Amniotic epithelial cell (primary cell): ENCODE results near the gene FREY1.

Source experiments
- DNase-seq: peaks from one replicate; pipeline ENCODE4 v3.0.0-alpha.2; 2010; ENCODE audit warnings: low read depth

The FREY1 gene

GRCh38 chr11:45906965-45907611 lies at the start of gene FREY1:
Gene FREY1, minus strand, starts transcription at chr11:45907271. Its CDS starts 26 bp downstream, at chr11:45907245.
- peak; percentile 40 for DNase-seq

GRCh38 chr11:45949992-45950407 lies 42.9 kb upstream of the FREY1 start:
- DNase-seq, result no peak

- DNase-seq, result no peak
Observed at GRCh38 chr11:45948356-45948755, 41.3 kb upstream of the FREY1 start.

GRCh38 chr11:45947885-45948284 lies 40.8 kb upstream of the FREY1 start:
- no peak for DNase-seq

- DNase-seq, result no peak
Observed at GRCh38 chr11:45945397-45945999, 38.4 kb upstream of the FREY1 start.

GRCh38 chr11:45942381-45942780 lies 35.3 kb upstream of the FREY1 start:
- no peak for DNase-seq

- DNase-seq, result no peak
Observed at GRCh38 chr11:45941285-45941684, 34.2 kb upstream of the FREY1 start.

GRCh38 chr11:45939836-45940235 lies 32.8 kb upstream of the FREY1 start:
- DNase-seq, result peak; percentile 44

GRCh38 chr11:45937916-45938315 lies 30.8 kb upstream of the FREY1 start:
- no peak for DNase-seq

GRCh38 chr11:45936511-45937054 lies 29.5 kb upstream of the FREY1 start:
- peak; percentile 53 for DNase-seq

- DNase-seq, result no peak
Observed at GRCh38 chr11:45935349-45936064, 28.4 kb upstream of the FREY1 start.

- DNase-seq, result no peak
Observed at GRCh38 chr11:45934580-45935318, 27.7 kb upstream of the FREY1 start.

- DNase-seq, result no peak
Observed at GRCh38 chr11:45933846-45934579, 26.9 kb upstream of the FREY1 start.

- DNase-seq, result peak; percentile 59
Observed at GRCh38 chr11:45933131-45933831, 26.2 kb upstream of the FREY1 start.

GRCh38 chr11:45932217-45932616 lies 25.1 kb upstream of the FREY1 start:
- DNase-seq, result no peak

GRCh38 chr11:45931739-45932138 lies 24.7 kb upstream of the FREY1 start:
- DNase-seq, result no peak

- no peak for DNase-seq
Observed at GRCh38 chr11:45930951-45931570, 24.0 kb upstream of the FREY1 start.

- DNase-seq, result no peak
Observed at GRCh38 chr11:45930031-45930794, 23.1 kb upstream of the FREY1 start.

- no peak for DNase-seq
Observed at GRCh38 chr11:45929486-45930030, 22.5 kb upstream of the FREY1 start.
